Activated CD4-positive, alpha-beta memory T cell treated with anti-CD3 and anti-CD28 coated beads, Interleukin-2, amount 10 ng/mL, durations not matched to agents 7 days and 5 days (primary cell): ENCODE results near the gene RARRES2. TPM values are rescaled to one million over a fixed set of nuclear protein-coding genes. Genes with fewer than 3 reads are reported as not detected.
"Not testable (repeated sequence)": the region's sequence is repeated elsewhere in the genome, so short reads cannot be mapped to it uniquely, and the experiment has no call there.

Experiments
- CTCF ChIA-PET: fragments of 350-600 bp; sonication (Branson Sonifier 250); formaldehyde crosslinking; loops from one replicate; lab custom pipeline; 2021; ENCODE audit warnings: antibody characterized with exemption, inconsistent platforms; lab: Charles Lee
- POLR2A ChIA-PET: fragments of 350-600 bp; sonication (Branson Sonifier 250); formaldehyde crosslinking; loops from one replicate; lab custom pipeline; 2021; ENCODE audit warnings: antibody characterized with exemption; lab: Charles Lee
- DNase-seq: peaks from one replicate; pipeline ENCODE4 v3.0.0-alpha.2; 2020
- H3K27ac Mint-ChIP-seq: one replicate; pipeline ENCODE4 v1.8.0; 2021; ENCODE audit warnings: mild to moderate bottlenecking, mixed read lengths
- H3K27me3 Mint-ChIP-seq: one replicate; pipeline ENCODE4 v1.8.0; 2021; ENCODE audit warnings: mixed read lengths
- H3K36me3 Mint-ChIP-seq: one replicate; pipeline ENCODE4 v1.8.0; 2021; ENCODE audit warnings: low read depth, mixed read lengths
- H3K4me1 Mint-ChIP-seq: one replicate; pipeline ENCODE4 v1.8.0; 2021; ENCODE audit warnings: mixed read lengths
- H3K4me3 Mint-ChIP-seq: one replicate; pipeline ENCODE4 v1.8.0; 2021; ENCODE audit warnings: mild to moderate bottlenecking, mixed read lengths
- H3K9me3 Mint-ChIP-seq: one replicate; pipeline ENCODE4 v1.8.0; 2021; ENCODE audit warnings: mixed read lengths
- total RNA-seq, 2 experiments: library from RNA; stranded (reverse); gene quantifications; one replicate each; pipeline ENCODE4 v1.2.3, GENCODE V29; 2021

The RARRES2 gene
- total RNA-seq, 2 experiments from 2014 or later = not detected

DNA sequence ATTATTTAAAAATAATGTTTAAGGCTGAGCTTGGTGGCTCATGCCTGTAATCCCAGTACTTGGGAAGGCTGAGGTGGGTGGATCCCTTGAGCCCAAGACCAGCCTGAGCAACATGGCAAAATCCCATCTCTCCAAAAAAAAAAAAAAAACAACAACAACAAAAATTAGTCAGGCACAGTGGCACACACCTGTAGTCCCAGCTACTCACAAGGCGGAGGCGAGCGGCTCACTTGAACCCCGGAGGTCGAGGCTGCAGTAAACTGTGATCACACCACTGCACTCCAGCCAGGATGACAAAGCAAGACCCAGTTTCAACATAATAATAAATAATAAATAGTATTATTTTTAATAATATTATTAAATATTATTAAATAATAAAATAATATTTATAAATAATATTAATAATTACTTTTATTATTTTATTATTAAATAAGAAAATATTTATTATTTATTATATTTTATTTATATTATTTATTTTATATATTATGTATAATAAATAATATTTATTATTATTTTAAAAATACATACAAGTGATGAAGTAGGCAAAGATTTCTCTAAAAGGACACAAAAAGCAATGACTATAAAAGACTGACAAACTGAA lies 26.7 kb downstream of the RARRES2 start:
- peaks cover under 1% of the 10 kb centered on the region for H3K4me1 Mint-ChIP-seq
- ChIA-PET CTCF (no interaction called here), POLR2A (no interaction called here)
- no peak overlapping the region for H3K4me3 Mint-ChIP-seq
- no peaks in the 10 kb centered on the region for H3K27me3 Mint-ChIP-seq
- H3K36me3 Mint-ChIP-seq = peaks cover 10% of the 10 kb centered on the region
- H3K9me3 Mint-ChIP-seq = no peaks in the 10 kb centered on the region
- DNase-seq = no peak
- no peak overlapping the region for H3K27ac Mint-ChIP-seq

DNA sequence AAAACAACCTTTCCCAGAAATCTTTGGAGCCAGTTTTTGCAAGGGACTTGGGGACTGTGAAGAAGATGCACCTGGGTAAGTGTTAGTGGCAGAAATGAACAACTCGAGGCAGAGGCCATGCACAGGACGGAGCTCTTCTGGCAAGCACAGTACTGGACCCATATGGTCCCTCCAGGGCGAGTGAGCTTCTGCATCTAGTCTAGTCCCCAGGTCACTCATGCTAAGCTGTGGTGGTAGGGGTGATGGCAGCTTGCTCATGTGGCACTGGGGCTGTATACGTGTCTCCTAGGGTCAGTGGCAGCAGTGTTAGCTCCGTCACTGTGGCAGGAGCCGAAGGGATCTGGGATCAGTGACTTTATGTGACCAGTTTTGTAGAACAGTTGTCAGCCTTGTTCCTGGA lies 27.6 kb downstream of the RARRES2 start:
- Mint-ChIP-seq H3K4me1 (no peaks in the 10 kb centered on the region), H3K4me3 (no peak overlapping the region), H3K27me3 (no peaks in the 10 kb centered on the region), H3K27ac (no peak overlapping the region), H3K36me3 (peaks cover 8% of the 10 kb centered on the region), H3K9me3 (no peaks in the 10 kb centered on the region)
- POLR2A ChIA-PET = no interaction called here
- CTCF ChIA-PET = no interaction called here
- DNase-seq = no peak

DNA sequence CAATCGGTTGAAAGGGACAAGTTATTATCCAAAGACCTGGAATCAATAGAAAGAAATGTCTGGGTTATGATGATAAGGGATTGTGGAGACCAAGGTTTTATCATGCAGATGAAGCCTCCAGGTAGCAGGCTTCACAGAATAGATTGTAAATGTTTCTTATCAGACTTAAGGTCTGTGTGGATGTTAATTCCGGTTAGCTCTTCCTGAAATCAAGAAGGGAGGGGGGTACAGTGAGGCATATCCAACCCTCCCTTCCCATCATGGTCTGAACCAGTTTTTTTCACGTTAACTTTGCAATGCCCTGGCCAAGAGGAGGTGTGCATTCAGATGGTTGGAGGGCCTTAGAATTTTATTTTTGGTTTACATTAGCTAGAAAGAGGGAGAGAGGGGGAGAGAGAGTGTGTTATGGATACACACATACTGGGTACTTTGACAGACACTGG lies 28.0 kb downstream of the RARRES2 start:
- no peak overlapping the region for H3K27ac Mint-ChIP-seq
- no peak overlapping the region for H3K4me3 Mint-ChIP-seq
- H3K27me3 Mint-ChIP-seq = no peaks in the 10 kb centered on the region
- no peaks in the 10 kb centered on the region for H3K9me3 Mint-ChIP-seq
- ChIA-PET POLR2A (no interaction called here), CTCF (no interaction called here)
- H3K36me3 Mint-ChIP-seq = peaks cover 8% of the 10 kb centered on the region
- no peaks in the 10 kb centered on the region for H3K4me1 Mint-ChIP-seq
- no peak for DNase-seq

- POLR2A ChIA-PET = interaction anchor here (0.7 kb wide), 1 partner anchor 17 kb away, joined by 3 read pairs; no protein-coding TSS in a partner anchor
These were observed 28.6 kb downstream of the RARRES2 start for GRCh38 chr7:150312649-150313366.

GRCh38 chr7:150311711-150312110 lies 29.7 kb downstream of the RARRES2 start:
- no peaks in the 10 kb centered on the region for H3K9me3 Mint-ChIP-seq
- POLR2A ChIA-PET = no interaction called here

More at GRCh38 chr7:150312649-150313366, 28.6 kb downstream of the RARRES2 start:
- H3K9me3 Mint-ChIP-seq, H3K36me3 Mint-ChIP-seq, H3K4me3 Mint-ChIP-seq, DNase-seq, H3K4me1 Mint-ChIP-seq, H3K27ac Mint-ChIP-seq, CTCF ChIA-PET, H3K27me3 Mint-ChIP-seq: not testable (repeated sequence)

GRCh38 chr7:150311146-150311545 lies 30.3 kb downstream of the RARRES2 start:
- ChIA-PET POLR2A (no interaction called here), CTCF (no interaction called here)
- Mint-ChIP-seq H3K36me3 (no peaks in the 10 kb centered on the region), H3K27me3 (no peaks in the 10 kb centered on the region), H3K4me1 (peaks cover 7% of the 10 kb centered on the region), H3K4me3 (no peak overlapping the region), H3K27ac (no peak overlapping the region), H3K9me3 (no peaks in the 10 kb centered on the region)
- DNase-seq = no peak

More at GRCh38 chr7:150311711-150312110, 29.7 kb downstream of the RARRES2 start:
- Mint-ChIP-seq H3K36me3 (no peaks in the 10 kb centered on the region), H3K4me1 (peaks cover 7% of the 10 kb centered on the region), H3K27ac (no peak overlapping the region), H3K4me3 (no peak overlapping the region), H3K27me3 (no peaks in the 10 kb centered on the region)
- CTCF ChIA-PET = no interaction called here
- no peak for DNase-seq

DNA sequence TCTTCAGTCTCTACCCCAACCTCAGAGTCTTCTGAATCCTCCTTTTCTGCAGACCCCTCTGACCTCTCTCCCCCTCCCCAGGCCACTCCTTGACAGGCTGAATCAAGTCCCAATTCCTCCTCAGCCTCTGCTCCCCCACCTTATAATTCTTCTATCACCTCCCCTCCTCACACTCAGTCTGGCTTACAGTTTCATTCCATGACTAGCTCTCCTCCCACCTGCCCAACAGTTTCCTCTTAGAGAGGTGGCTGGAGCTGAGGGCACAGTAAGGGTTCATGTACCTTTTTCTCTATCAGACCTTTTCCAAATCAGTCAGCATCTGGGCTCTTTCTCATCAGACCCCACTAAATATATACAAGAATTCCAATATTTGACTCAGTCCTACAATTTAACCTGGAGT lies 32.9 kb downstream of the RARRES2 start:
- ChIA-PET CTCF (no interaction called here), POLR2A (no interaction called here)
- H3K9me3 Mint-ChIP-seq = no peaks in the 10 kb centered on the region
- no peaks in the 10 kb centered on the region for H3K27me3 Mint-ChIP-seq
- no peak overlapping the region for H3K4me3 Mint-ChIP-seq
- DNase-seq = no peak
- H3K27ac Mint-ChIP-seq = no peak overlapping the region
- peaks cover 7% of the 10 kb centered on the region for H3K4me1 Mint-ChIP-seq
- no peaks in the 10 kb centered on the region for H3K36me3 Mint-ChIP-seq

GRCh38 chr7:150307904-150308303 lies 33.5 kb downstream of the RARRES2 start:
- Mint-ChIP-seq H3K27ac (no peak overlapping the region), H3K4me3 (no peak overlapping the region), H3K4me1 (peaks cover 7% of the 10 kb centered on the region), H3K27me3 (no peaks in the 10 kb centered on the region), H3K9me3 (no peaks in the 10 kb centered on the region), H3K36me3 (no peaks in the 10 kb centered on the region)
- POLR2A ChIA-PET = no interaction called here
- no peak for DNase-seq
- CTCF ChIA-PET = no interaction called here

GRCh38 chr7:150307129-150307528 lies 34.3 kb downstream of the RARRES2 start:
- H3K27ac Mint-ChIP-seq = no peak overlapping the region
- H3K36me3 Mint-ChIP-seq = no peaks in the 10 kb centered on the region
- CTCF ChIA-PET = no interaction called here
- H3K4me1 Mint-ChIP-seq = peaks cover 7% of the 10 kb centered on the region
- no peak overlapping the region for H3K4me3 Mint-ChIP-seq
- no peaks in the 10 kb centered on the region for H3K27me3 Mint-ChIP-seq
- DNase-seq = no peak
- H3K9me3 Mint-ChIP-seq = no peaks in the 10 kb centered on the region
- POLR2A ChIA-PET = no interaction called here

GRCh38 chr7:150306377-150306776 lies 35.1 kb downstream of the RARRES2 start:
- H3K9me3 Mint-ChIP-seq, H3K4me3 Mint-ChIP-seq, H3K27me3 Mint-ChIP-seq, DNase-seq, CTCF ChIA-PET, POLR2A ChIA-PET, H3K27ac Mint-ChIP-seq, H3K4me1 Mint-ChIP-seq, H3K36me3 Mint-ChIP-seq: not testable (repeated sequence)

DNA sequence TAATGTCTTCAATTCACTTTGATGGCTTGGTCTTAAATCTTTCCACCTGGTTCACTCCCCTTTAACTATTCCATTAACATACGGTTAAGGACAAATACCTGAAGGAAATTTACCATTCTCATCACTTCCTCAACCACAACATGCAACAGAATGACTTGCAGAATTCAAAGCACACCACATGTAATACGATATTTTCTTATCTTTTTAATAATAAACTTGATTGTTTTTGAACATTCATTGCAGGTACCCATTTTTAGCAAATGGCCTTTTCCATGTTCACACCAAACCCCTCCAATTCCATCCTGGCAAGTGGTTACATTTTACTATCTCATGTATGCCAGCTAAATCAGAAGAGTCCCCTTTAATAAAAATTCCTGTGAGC lies 35.5 kb downstream of the RARRES2 start:
- H3K27ac Mint-ChIP-seq, H3K4me3 Mint-ChIP-seq, CTCF ChIA-PET, H3K36me3 Mint-ChIP-seq, DNase-seq, H3K27me3 Mint-ChIP-seq, H3K4me1 Mint-ChIP-seq, POLR2A ChIA-PET, H3K9me3 Mint-ChIP-seq: not testable (repeated sequence)

DNA sequence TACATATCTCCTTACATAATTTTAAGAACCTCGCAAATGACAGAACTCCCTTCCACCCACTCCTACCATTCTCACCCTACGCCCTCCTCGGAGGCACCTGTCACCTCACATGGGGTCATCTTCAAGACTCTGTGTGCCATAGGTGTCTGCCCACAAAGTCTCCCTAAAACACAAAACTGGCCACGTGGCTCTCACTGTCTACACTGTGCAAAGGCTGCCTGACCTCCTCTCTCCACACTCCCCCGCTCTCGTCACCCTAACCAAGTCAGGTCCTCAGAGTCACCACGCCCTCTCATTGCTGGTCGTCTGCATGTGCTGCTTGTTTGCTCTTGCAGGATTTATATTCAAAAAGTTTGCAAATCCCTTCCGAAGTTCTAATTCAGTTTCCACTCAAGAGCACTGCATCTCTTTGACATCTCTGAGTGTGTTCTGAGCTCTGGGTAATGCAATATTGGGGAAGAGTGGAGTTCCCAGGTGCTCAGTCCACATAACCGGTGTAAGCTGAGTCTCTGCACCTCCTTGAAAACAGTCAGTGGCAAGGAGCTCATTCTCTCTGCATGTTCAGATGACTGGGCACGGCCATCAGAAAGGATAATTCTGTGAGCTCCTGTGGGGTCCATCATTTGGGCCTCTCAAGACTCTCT lies 36.0 kb downstream of the RARRES2 start:
- CTCF ChIA-PET, H3K4me1 Mint-ChIP-seq, H3K9me3 Mint-ChIP-seq, H3K4me3 Mint-ChIP-seq, DNase-seq, POLR2A ChIA-PET, H3K27me3 Mint-ChIP-seq, H3K36me3 Mint-ChIP-seq, H3K27ac Mint-ChIP-seq: not testable (repeated sequence)

DNA sequence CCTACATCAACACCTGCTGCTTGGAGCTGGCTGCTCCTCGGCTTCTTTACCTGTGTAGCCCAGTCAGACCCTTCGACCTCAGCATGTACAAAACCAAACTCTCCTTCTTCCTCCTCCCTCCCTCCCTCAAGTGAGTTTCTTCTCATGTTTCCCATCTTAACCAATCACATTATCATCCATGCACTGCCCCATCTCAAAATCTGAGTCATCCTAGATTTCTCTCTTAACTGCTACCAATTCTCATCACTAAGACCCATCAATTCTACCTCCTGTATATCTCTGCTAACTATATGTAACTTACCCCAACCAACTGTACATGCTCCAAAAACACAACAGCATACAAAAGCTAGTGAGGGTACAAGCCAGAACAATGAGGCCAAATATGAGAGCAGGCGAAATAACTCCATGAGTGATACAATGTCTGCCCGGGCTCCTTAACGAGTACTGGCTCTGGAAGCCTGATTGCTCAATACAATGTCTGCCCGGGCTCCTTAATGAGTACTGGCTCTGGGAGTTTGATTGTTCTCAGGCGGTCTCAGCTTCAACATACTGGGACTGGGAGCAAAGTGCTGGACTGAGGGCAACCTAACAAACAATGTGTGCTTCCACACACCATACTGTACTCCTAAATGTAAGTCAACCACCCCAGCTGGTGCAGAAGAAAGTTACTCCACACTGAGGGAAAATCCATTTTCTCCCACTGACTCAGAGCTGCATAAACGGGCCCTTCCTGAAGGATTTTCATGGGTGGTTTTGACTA lies 36.8 kb downstream of the RARRES2 start:
- H3K36me3 Mint-ChIP-seq, CTCF ChIA-PET, H3K4me1 Mint-ChIP-seq, DNase-seq, H3K27me3 Mint-ChIP-seq, POLR2A ChIA-PET, H3K9me3 Mint-ChIP-seq, H3K27ac Mint-ChIP-seq, H3K4me3 Mint-ChIP-seq: not testable (repeated sequence)
